GM19351 (cell line): Measurements from ENCODE around the gene FRMD4B.

Experiments used
- ATAC-seq: cut with Tn5 transposase; IDR thresholded peaks from one replicate; pipeline ENCODE4 v1.9.1; 2021; ENCODE audit warnings: mild to moderate bottlenecking, moderate library complexity; ENCODE audit not compliant: unreplicated experiment

The FRMD4B gene

GRCh38 chr3:69368129-69368741 lies 17.7 kb downstream of the FRMD4B start:
- ATAC-seq = peak; percentile 99

GRCh38 chr3:69367586-69367985 lies 18.3 kb downstream of the FRMD4B start:
- no peak for ATAC-seq

- ATAC-seq = no peak
Measured at GRCh38 chr3:69364354-69364753, 21.5 kb downstream of the FRMD4B start.

- ATAC-seq = no peak
Measured at GRCh38 chr3:69360690-69361089, 25.2 kb downstream of the FRMD4B start.

- ATAC-seq = no peak
Measured at GRCh38 chr3:69359916-69360315, 26.0 kb downstream of the FRMD4B start.

GRCh38 chr3:69359339-69359893 lies 26.5 kb downstream of the FRMD4B start:
- no peak for ATAC-seq

- ATAC-seq = no peak
Measured at GRCh38 chr3:69357196-69357595, 28.7 kb downstream of the FRMD4B start.

- ATAC-seq = no peak
Measured at GRCh38 chr3:69354948-69355347, 30.9 kb downstream of the FRMD4B start.

GRCh38 chr3:69353503-69353902 lies 32.4 kb downstream of the FRMD4B start:
- ATAC-seq = peak; percentile 49

- ATAC-seq = peak; percentile 22
Measured at GRCh38 chr3:69353088-69353478, 32.8 kb downstream of the FRMD4B start.

- ATAC-seq = no peak
Measured at GRCh38 chr3:69352305-69353087, 33.4 kb downstream of the FRMD4B start.

- ATAC-seq = no peak
Measured at GRCh38 chr3:69343875-69344274, 42.0 kb downstream of the FRMD4B start.

- ATAC-seq = no peak
Measured at GRCh38 chr3:69342074-69342473, 43.8 kb downstream of the FRMD4B start.

GRCh38 chr3:69339760-69340159 lies 46.1 kb downstream of the FRMD4B start:
- ATAC-seq = no peak

- ATAC-seq = no peak
Measured at GRCh38 chr3:69338911-69339310, 47.0 kb downstream of the FRMD4B start.

GRCh38 chr3:69332934-69333333 lies 53.0 kb downstream of the FRMD4B start:
- ATAC-seq = no peak

- ATAC-seq = no peak
Measured at GRCh38 chr3:69330891-69331400, 54.9 kb downstream of the FRMD4B start.

- no peak for ATAC-seq
Measured at GRCh38 chr3:69329892-69330291, 56.0 kb downstream of the FRMD4B start.

GRCh38 chr3:69328963-69329302 lies 57.0 kb downstream of the FRMD4B start:
- ATAC-seq = no peak

- ATAC-seq = no peak
Measured at GRCh38 chr3:69328103-69328962, 57.6 kb downstream of the FRMD4B start.

- peak; percentile 80 for ATAC-seq
Measured at GRCh38 chr3:69326855-69327300, 59.0 kb downstream of the FRMD4B start.
